ENCODE data around the gene RNF157. TPM values are rescaled to one million over a fixed set of nuclear protein-coding genes. Genes with fewer than 3 reads are reported as not detected.

The RNF157 gene
- total and polyA plus RNA-seq, 2 of the 4 experiments (the other 2 are of a cell fraction) = 0.54 to 1.3 TPM

DNA sequence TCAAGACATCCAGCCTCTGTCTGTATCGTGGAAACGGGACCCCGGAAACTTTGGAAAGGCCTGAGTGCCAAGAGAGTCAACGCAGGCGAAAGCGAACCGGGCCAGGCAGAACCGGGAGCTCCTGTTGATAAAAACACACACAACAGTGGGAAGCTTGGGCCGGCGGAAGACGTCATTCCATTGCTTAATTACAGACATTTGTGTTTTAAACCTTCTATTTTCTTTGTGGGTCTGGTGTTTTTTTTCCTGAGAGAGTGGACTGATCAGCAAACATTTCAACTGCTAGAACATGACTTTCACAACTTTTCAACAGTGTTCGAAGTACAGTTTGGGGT, 878 bp upstream of the RNF157 start:
- Histone ChIP-seq H3K36me3 (ENCODE audit: control insufficient read depth, insufficient read depth, low read length) (no peaks in the 10 kb centered on the region), H3K4me1 (ENCODE audit: control insufficient read depth, insufficient read depth, low read length) (peaks cover 3% of the 10 kb centered on the region; the same call in 1 of the 2 replicates), H3K4ac (ENCODE audit: low read depth, low read length) (peak overlapping the region; percentile 54), H4K5ac (ENCODE audit: low read depth, low read length) (no peak overlapping the region), H3K9me1 (ENCODE audit: insufficient read depth, low read length) (no peaks in the 10 kb centered on the region; the same call in none of the 2 replicates), H2AK5ac (ENCODE audit: low read depth, low read length) (no peak overlapping the region), H3K79me1 (ENCODE audit: low read depth in 1 of 2, low read length in 2 of 2) (no peaks in the 10 kb centered on the region), H4K8ac (ENCODE audit: low read depth in 2 of 2, low read length in 2 of 2) (peak overlapping the region in 1 of 2 experiments; percentile 53; a peak in 1 of 4 replicates), H3K14ac (replicated peaks; ENCODE audit: low read depth, low read length) (peak overlapping the region; percentile 4; the same call in 1 of the 2 replicates), H3K9ac (ENCODE audit: low read depth, low read length) (peak overlapping the region; percentile 71), H3K56ac (ENCODE audit: extremely low read depth, insufficient read depth, low read length) (0 out of 2 replicates have a peak overlapping the region, but pooled peaks have one; percentile 5), H2BK15ac (ENCODE audit: low read depth, low read length) (no peak overlapping the region), H3K4me3 (ENCODE audit: insufficient read depth, low read depth, low read length) (peak overlapping the region; percentile 63), H3K27me3 (ENCODE audit: control insufficient read depth, insufficient read depth, low read length) (peaks cover 19% of the 10 kb centered on the region), H3K27ac (ENCODE audit: insufficient read depth, low read length) (no peak overlapping the region; the same call in 1 of the 2 replicates), H3K18ac (ENCODE audit: low read depth, low read length) (peak overlapping the region; percentile 16; the same call in 1 of the 2 replicates), H2BK5ac (ENCODE audit: low read depth, low read length, poor library complexity, severe bottlenecking) (no peak overlapping the region), H2BK20ac (ENCODE audit: low read depth, low read length) (no peak overlapping the region), H3K4me2 (ENCODE audit: low read depth, low read length) (peak overlapping the region; percentile 92), H4K91ac (ENCODE audit: insufficient read depth, low read depth, low read length) (no peak overlapping the region), H4K20me1 (ENCODE audit: insufficient read depth, low read length) (no peaks in the 10 kb centered on the region), H2AFZ (replicated peaks; ENCODE audit: low read length, poor library complexity) (peak overlapping the region; percentile 94), H3K23ac (ENCODE audit: low read depth, low read length) (peak overlapping the region; percentile 37), H2AK9ac (replicated peaks; ENCODE audit: low read depth, low read length, poor library complexity) (peak overlapping the region; percentile 29), H3K9me3 (ENCODE audit: control insufficient read depth, insufficient read depth, low read length) (no peaks in the 10 kb centered on the region), H2BK120ac (ENCODE audit: low read depth, low read length) (no peak overlapping the region)
- BruUV-seq (replicated peaks) = no TSS peak
- ChIA-PET CTCF (interaction anchor here (0.7 kb wide), 1 partner anchor 11 kb away, joined by 3 read pairs; no protein-coding TSS in a partner anchor), POLR2A (ENCODE audit: unreplicated experiment) (no interaction called here)
- TF ChIP-seq POLR2A (IDR thresholded peaks at IDR 0.05; ENCODE audit: low read depth, low read length) (no peak), CEBPB (IDR thresholded peaks at IDR 0.05; ENCODE audit: low read depth, low read length) (peak; percentile 24; the same call in 1 of the 2 replicates), RAD21 (IDR thresholded peaks at IDR 0.05; ENCODE audit: low read length) (no peak)
- DNase-seq = no peak
- WGBS, 2 experiments (ENCODE audit: extremely low coverage in 2 of 2, insufficient read length in 1 of 2) = no CpG with 5 or more reads among the region's 12 CpGs
- intact Hi-C loops (cut with micrococcal nuclease) = loop anchor here (2.0 kb wide), 1 partner anchor 24 kb away; the partner anchor contains the start of gene UBALD2
- in situ Hi-C loops (cut with MboI; ENCODE audit: low sequenced_read_pairs) = no loop called here
- peak; percentile 2; the same call in 1 of the 2 replicates for ATAC-seq (ENCODE audit: low read depth)
- dilution Hi-C loops (cut with HindIII; ENCODE audit: low sequenced_read_pairs, unreplicated experiment) = no loop called here

Data from IMR-90 (cell line).